H54 (cell line): ENCODE data around the gene CDH10.
A peak's percentile ranks its signal among the peaks of the same experiment; 100 is the strongest.

Experiments
- DNase-seq: peaks from one replicate; pipeline ENCODE4 v3.0.0; 2011; ENCODE audit warnings: low spot score, mixed read lengths; ENCODE audit not compliant: insufficient read length
- FAIRE-seq: peaks from 3 replicates; lab custom pipeline; 2011; peaks lifted over from hg19 to GRCh38; lab: Jason Lieb, UNC
- POLR2A ChIP-seq: IDR thresholded peaks from 2 replicates; pipeline ENCODE4 v1.6.1; 2011; ENCODE audit warnings: low read depth, mild to moderate bottlenecking, low read length

Gene CDH10

DNA sequence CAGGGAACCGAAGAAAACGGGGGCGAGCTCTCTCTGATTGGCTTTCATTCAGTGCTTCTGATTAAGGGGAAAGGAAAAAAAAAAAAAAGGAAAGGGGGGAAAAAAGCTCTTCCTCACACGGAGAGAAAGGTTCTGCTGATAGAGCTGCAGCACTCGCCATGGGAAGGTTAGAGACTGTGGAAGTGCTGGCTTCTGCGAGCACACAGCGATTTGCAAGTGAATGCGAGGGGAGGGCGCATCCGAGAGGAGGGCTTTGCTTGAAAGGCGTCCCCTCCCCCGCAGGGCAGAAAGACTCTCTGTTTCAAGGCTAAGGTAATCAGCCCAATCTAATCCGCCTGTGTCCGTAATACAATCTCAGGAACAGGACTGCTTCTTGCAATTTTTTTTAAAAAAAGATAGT, at the start of gene CDH10:
Gene CDH10 (minus strand): TSS at position 218 of the 400 bp plus-strand sequence. CDS start 51,488 bp downstream, outside the sequence.
- TF ChIP-seq POLR2A, result no peak
- DNase-seq, result no peak
- FAIRE-seq, result peak; percentile 64

DNA sequence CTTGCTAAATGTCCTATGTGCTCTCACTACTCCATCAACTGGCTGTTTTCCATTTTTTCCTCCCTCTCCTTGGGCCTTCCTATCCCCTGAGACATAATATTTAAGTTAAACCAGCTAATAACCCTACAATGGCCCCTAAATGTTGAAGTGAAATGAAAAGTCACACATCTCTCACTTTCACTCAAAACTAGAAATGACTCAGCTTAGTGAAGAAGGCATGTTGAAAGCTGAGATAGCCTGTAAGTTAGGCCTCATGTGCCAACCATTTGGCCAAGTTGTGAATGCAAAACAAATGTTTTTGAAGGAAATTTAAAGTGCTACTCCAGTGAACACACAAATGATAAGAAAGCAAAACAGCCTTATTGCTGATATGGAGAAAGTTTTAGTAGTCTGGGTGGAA, 48.8 kb upstream of the CDH10 start:
- FAIRE-seq, result no peak

DNA sequence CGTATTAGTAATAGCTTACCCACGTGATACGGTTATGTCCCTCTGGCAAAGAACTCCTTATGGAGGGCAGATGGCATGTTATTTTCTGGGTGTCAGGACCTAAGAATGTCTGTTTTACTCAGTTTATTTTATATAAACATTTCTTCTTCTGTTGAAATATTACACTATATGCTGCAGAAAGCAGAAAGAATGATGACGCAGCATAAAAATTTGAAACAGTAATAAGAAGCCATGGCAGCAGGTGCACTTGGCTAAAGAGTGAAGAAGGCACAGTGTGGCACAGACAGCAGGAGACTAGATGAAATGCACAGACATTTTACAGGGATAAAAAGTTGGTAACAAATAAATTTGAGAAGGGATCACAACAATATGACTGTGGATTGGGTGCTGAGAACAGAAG, 46.3 kb upstream of the CDH10 start:
- no peak for TF ChIP-seq POLR2A
- DNase-seq, result no peak
- FAIRE-seq, result no peak

More for the DNA sequence above, 48.8 kb upstream of the CDH10 start:
- TF ChIP-seq POLR2A, result no peak
- DNase-seq, result no peak

DNA sequence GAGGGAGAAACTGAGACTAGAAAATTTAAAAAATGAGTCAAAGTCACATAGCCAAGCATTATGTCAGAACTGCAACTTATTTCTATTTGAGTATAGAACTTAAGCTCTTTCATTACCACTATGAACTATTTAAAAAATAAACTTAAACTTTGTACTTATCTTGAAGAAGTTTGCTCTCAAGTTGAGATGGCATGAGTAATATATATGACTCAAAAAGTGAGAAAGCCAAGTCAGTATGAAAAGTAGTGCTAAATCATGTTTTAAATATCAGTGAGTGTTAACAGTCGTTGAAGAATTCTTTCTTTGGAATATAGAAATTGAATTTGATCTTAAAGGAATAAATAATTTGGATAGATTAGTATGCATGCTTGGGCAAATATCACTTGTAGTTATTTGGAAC, 36.3 kb upstream of the CDH10 start:
- FAIRE-seq, result no peak
- no peak for TF ChIP-seq POLR2A
- no peak for DNase-seq

DNA sequence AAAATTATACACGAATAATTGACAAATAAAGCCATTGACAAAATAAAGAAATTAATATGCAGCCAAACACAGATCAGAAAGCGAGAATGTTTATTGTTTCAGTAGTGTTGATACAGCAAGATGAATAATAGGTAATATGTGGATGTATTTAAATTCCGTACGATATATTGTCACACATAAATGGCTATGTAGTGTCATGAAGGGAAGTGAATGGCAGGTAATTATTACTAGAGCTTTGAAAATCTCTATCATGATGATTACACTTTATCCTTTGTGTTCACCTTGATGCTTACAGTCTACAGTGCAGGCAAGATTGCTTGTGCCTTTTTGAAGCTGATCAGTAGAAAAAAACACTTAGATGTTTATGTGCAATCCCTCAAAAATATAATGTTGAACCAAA, 23.3 kb upstream of the CDH10 start:
- FAIRE-seq (no peak), DNase-seq (no peak)
- no peak for TF ChIP-seq POLR2A

DNA sequence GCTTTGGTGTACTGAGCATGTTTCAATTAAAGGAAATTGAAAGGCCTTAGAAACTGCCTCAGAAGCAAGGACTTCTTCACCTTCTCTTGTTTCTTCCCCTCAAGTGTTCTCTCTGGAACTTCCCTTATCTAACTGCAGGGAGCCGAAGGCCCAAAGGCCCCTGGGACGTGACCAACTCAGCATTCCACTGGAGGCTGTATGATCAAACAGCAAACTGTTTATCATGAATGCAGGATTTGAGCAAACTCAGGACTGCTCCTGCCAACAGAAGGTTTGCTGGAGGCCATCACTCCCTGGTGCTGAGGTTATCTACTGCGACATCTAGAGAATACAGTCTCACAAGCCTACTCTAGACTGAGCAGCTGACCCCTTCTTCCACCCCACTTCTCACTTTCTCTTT, 4.8 kb upstream of the CDH10 start:
- no peak for TF ChIP-seq POLR2A
- DNase-seq, result no peak
- no peak for FAIRE-seq

DNA sequence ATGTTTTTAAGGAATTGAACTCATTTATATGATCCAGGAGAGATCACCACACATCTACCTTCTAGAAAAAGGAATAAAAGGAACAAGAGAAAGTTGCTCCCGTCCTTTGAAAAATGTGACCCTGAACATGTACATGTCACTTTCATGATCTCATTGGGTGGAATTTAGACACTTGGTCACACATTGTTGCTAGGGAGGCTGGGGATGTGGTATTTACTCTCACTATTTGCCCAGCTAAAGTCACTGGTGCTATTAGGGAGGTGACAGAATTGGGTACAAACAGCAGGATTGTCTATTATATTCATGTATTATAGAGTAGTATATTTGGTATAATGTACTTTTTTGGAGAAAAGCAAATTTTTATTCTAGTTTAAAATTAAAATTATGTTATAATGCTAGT, 2.1 kb upstream of the CDH10 start:
- DNase-seq (no peak), FAIRE-seq (no peak)
- no peak for TF ChIP-seq POLR2A

DNA sequence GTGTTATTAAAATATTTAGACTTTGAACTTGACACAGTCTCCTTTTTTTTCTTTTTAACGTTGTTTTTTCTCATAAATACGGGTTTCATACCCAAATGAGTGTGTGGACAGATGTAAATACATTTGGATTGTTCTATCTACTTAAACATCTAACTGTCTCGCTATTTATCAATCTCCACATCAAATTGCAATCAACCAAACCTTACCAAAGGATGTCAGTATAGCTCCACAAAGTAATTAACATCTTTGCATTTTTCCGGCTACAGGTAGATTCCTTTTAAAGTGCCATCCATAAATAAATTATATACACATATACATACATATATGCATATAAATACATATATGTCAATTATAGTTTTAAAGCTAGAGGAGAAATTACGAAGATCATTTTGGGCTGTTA, 705 bp upstream of the CDH10 start:
- TF ChIP-seq POLR2A, result no peak
- no peak for DNase-seq
- peak; percentile 20 for FAIRE-seq

DNA sequence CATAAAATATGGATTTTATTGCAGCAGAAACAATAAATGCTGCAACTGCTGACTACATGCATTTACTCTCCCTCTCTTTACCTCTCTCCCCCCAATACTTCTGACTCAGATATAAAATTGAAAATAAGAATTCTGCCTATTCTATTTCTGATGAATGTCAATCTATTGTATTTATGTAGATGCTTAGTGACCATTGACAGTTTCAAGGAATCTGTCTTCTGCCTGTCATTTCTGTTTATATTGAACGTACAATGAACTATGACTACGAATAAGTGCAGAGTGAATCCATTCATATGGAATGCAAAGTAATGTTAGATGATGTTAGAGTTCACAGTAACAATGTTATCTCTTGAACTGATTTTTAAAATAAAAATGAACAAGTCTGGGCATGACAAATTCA, 898 bp downstream of the CDH10 start:
- no peak for FAIRE-seq
- no peak for DNase-seq
- no peak for TF ChIP-seq POLR2A

DNA sequence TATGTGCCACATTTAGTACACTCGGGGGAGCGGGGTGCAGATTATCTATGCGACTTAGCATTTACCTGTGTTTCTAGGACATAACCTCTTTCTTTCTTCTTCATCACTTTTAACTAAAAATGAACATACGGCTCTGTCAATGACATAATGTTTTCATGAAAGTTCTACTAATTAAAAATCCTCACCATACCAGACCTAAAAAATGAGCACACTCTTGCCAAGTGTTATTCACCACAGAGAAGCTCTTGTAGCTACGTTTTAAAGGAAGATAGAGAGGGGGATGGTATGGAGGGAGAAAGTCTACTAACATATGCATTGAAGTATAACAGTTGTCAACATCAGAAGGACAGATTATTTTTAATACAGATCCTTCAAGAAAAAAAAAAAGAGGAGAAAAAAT, 1.6 kb downstream of the CDH10 start:
- TF ChIP-seq POLR2A, result no peak
- FAIRE-seq (peak; percentile 30), DNase-seq (no peak)

DNA sequence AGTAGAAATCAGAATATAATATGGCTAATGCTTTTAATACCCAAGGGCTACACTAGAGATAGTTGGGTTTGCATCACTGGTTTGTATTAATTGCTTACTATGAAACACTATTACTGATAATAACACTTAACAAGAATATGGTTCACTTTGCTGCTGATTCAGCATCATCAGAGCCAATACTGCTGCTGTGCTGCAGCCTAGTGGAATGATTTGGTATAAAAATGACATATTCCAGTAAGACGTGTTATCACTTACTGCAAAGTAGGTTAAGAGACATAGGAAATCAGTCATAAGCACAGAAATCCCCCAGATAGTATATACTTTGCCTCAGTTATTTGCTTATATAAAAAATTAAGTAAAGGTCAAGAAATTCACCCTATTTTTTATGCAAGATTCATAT, 2.8 kb downstream of the CDH10 start:
- DNase-seq (no peak), FAIRE-seq (peak; percentile 98)
- no peak for TF ChIP-seq POLR2A

DNA sequence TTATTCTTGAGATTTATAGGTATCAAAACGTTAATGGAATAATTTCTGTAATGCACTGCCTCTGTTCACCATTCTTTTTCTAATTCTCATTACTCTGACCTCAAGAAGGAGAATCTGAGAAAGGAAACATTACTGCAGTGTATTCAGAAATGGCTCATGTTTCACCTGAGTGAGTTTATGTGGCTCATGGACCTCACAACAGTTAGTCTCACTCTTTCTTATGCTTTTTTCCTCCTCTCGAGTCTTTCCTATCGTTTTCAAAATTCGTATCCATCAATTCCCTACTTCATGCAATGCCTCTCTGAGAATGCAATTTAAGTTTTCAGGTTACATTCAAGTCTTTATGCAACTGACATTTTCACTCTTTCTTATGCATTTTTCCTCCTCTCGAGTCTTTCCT, 9.6 kb downstream of the CDH10 start:
- no peak for TF ChIP-seq POLR2A
- no peak for DNase-seq
- FAIRE-seq, result peak; percentile 79

DNA sequence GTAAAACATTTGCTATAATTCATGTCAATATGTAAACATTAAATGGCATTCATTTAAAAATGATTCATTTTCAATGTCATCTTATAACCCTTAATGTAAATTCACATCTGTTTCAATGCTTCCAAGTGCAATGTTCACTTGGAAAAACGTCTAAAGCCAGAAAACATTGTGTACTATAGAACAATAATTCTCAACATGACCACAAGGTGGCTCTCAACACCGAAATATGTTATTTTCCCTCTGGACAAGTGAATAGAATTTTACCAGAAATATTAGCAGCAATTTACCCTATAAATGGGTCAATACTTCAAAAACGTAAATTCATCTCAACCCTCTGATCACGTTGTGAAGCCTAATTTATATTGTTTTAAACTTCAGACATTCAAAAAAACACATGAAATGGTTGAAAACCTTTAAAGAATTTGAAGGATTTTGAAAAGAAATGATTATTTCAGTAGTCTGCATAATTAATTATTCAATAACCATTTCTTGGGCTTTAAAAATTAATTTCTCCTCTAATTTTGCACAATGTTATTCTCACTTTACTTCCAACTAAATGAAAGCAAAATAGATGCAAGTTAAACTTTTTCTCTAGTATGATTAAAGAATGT, 11.0 kb downstream of the CDH10 start:
- no peak for TF ChIP-seq POLR2A
- no peak for DNase-seq
- peak; percentile 98 for FAIRE-seq

DNA sequence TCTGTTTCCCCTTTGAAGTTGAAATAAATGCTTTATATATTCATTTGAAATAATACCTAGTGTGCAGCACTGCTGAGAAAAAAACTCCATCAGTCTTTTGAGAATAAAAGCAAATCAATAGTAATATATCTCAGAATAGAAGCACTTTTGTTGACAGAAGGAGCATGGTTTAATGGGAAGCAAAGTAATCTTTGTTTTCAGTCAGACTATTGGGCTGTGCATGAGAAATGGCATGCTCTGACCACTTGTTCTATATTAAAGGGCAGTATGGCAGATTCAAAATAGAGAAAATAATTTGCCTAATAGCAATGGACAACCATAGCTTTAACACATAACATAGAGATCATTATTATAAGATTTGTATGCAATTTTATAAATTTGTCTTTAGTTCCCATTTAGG, 12.4 kb downstream of the CDH10 start:
- no peak for TF ChIP-seq POLR2A
- FAIRE-seq (no peak), DNase-seq (no peak)

DNA sequence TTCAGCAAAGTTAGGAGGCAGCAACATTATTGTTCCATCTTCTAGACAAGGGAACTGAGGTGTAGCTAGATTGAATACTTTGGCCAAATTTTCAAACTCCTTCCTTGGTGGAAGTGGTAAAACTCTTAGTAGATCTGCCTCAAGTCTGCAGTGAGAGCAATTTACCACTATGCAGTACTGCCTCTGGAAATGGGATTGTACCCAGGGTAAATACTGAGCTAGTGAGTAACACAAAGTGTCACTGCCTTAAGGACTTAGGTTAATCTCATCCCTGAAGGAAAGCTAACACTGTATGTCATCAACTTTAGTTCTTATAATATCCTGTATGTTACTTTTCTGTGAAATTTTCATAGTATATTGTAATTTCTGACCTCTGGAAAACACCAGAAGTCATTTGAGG, 13.9 kb downstream of the CDH10 start:
- no peak for TF ChIP-seq POLR2A
- DNase-seq (no peak), FAIRE-seq (no peak)
